ENCODE data around the gene TPRX2.

GRCh38 chr19:47832723-47833122, 26.3 kb upstream of the TPRX2 start:
- TF ChIP-seq POLR2AphosphoS5 (IDR thresholded peaks at IDR 0.05; ENCODE audit: low read depth, low read length) (no peak), NRF1 (IDR thresholded peaks at IDR 0.05; ENCODE audit: low read depth, low read length) (no peak), POLR2A (IDR thresholded peaks at IDR 0.05; ENCODE audit: control extremely low read depth in 1 of 2, low read depth in 2 of 2, low read length in 2 of 2) (no peak), SP1 (IDR thresholded peaks at IDR 0.05; ENCODE audit: low read depth, low read length) (no peak), HDAC6 (IDR thresholded peaks at IDR 0.05; ENCODE audit: low read depth, low read length) (no peak), CBX5 (IDR thresholded peaks at IDR 0.05; ENCODE audit: low read depth, low read length) (no peak), ZNF274 (IDR thresholded peaks at IDR 0.05; ENCODE audit: borderline replicate concordance, extremely low read depth, low read length) (no peak), EGR1 (IDR thresholded peaks at IDR 0.05; ENCODE audit: borderline replicate concordance, low read depth, low read length) (no peak), JUND (IDR thresholded peaks at IDR 0.05; ENCODE audit: low read length) (no peak), ATF3 (IDR thresholded peaks at IDR 0.05; ENCODE audit: insufficient read depth, low read depth, low read length) (no peak), TBP (IDR thresholded peaks at IDR 0.05; ENCODE audit: low read depth, low read length) (no peak), TAF1 (IDR thresholded peaks at IDR 0.05; ENCODE audit: low read depth, low read length) (no peak), JUN (IDR thresholded peaks at IDR 0.05; ENCODE audit: low read depth, low read length) (no peak)
- TF ChIP-seq, protein P1, sequence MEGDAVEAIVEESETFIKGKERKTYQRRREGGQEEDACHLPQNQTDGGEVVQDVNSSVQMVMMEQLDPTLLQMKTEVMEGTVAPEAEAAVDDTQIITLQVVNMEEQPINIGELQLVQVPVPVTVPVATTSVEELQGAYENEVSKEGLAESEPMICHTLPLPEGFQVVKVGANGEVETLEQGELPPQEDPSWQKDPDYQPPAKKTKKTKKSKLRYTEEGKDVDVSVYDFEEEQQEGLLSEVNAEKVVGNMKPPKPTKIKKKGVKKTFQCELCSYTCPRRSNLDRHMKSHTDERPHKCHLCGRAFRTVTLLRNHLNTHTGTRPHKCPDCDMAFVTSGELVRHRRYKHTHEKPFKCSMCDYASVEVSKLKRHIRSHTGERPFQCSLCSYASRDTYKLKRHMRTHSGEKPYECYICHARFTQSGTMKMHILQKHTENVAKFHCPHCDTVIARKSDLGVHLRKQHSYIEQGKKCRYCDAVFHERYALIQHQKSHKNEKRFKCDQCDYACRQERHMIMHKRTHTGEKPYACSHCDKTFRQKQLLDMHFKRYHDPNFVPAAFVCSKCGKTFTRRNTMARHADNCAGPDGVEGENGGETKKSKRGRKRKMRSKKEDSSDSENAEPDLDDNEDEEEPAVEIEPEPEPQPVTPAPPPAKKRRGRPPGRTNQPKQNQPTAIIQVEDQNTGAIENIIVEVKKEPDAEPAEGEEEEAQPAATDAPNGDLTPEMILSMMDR (IDR thresholded peaks at IDR 0.05; ENCODE audit: control extremely low read depth in 1 of 3, insufficient read depth in 1 of 3, low read depth in 1 of 3, low read length in 3 of 3): peak in 2 of 3 experiments; percentile 16 to 17; a peak in 2 of 4 replicates

All from H1 (cell line).